WTC11 (cell line): Measurements from ENCODE around the gene GIT1. TPM values are rescaled to one million over a fixed set of nuclear protein-coding genes. Genes with fewer than 3 reads are reported as not detected.

Experiments used
- ATAC-seq: fragments of 200-7000 bp; cut with Tn5 transposase; 2 replicates; pipeline ENCODE4 v1.10.0; 2021; ENCODE audit warnings: mild to moderate bottlenecking, moderate library complexity
- CTCF ChIA-PET: fragments of 300-600 bp; sonication (Branson Sonifier 250); formaldehyde crosslinking; loops from one replicate; lab custom pipeline; 2021; ENCODE audit warnings: antibody characterized with exemption; lab: Charles Lee
- POLR2A ChIA-PET: fragments of 350-600 bp; sonication (Branson Sonifier 250); formaldehyde crosslinking; loops from one replicate; lab custom pipeline; 2021; ENCODE audit warnings: antibody characterized with exemption; lab: Charles Lee
- DNase-seq: peaks from one replicate; pipeline ENCODE4 v3.0.0; 2021; ENCODE audit warnings: low spot score
- H3K27ac Mint-ChIP-seq: 2 replicates; pipeline ENCODE4 v1.8.0; 2021; ENCODE audit warnings: mixed read lengths
- H3K27me3 Mint-ChIP-seq: 2 replicates; pipeline ENCODE4 v1.8.0; 2021; ENCODE audit warnings: low read depth, mild to moderate bottlenecking, moderate library complexity, mixed read lengths
- H3K36me3 Mint-ChIP-seq: 2 replicates; pipeline ENCODE4 v1.8.0; 2021; ENCODE audit warnings: mixed read lengths
- H3K4me1 Mint-ChIP-seq: 2 replicates; pipeline ENCODE4 v1.8.0; 2022; ENCODE audit warnings: mixed read lengths
- H3K4me3 Mint-ChIP-seq: 2 replicates; pipeline ENCODE4 v1.8.0; 2021; ENCODE audit warnings: mild to moderate bottlenecking, moderate library complexity, mixed read lengths
- H3K9me3 Mint-ChIP-seq: 2 replicates; pipeline ENCODE4 v1.8.0; 2021; ENCODE audit warnings: mixed read lengths
- ELF4 ChIP-seq: sonication (generic); formaldehyde crosslinking; IDR thresholded peaks from 2 replicates; pipeline ENCODE4 v1.8.1; 2022; ENCODE audit warnings: low read depth, mild to moderate bottlenecking, moderate library complexity, missing genetic modification reagents
- EMX1 ChIP-seq: fragments of 250-450 bp; sonication (Bioruptor Pico); IDR thresholded peaks from 2 replicates; pipeline ENCODE4 v1.8.0; 2021; ENCODE audit warnings: mild to moderate bottlenecking
- GABPB1 ChIP-seq: sonication (generic); formaldehyde crosslinking; IDR thresholded peaks from 2 replicates; pipeline ENCODE4 v1.8.1; 2023; ENCODE audit warnings: mild to moderate bottlenecking, missing genetic modification reagents
- NFATC4 ChIP-seq: fragments of 250-450 bp; sonication (Bioruptor Pico); IDR thresholded peaks from 2 replicates; pipeline ENCODE4 v1.9.0; 2021; ENCODE audit warnings: mild to moderate bottlenecking
- SMAD4 ChIP-seq: sonication (generic); formaldehyde crosslinking; IDR thresholded peaks from 2 replicates; pipeline ENCODE4 v1.8.0; 2022; ENCODE audit warnings: mild to moderate bottlenecking, missing genetic modification reagents
- ZNF121 ChIP-seq: sonication (generic); formaldehyde crosslinking; IDR thresholded peaks from 2 replicates; pipeline ENCODE4 v1.8.0; 2023; ENCODE audit warnings: missing genetic modification reagents
- total RNA-seq: library from RNA; stranded (reverse); gene quantifications from 3 replicates; pipeline ENCODE4 v1.2.3, GENCODE V29; 2021
- TF ChIP-seq, protein P1 (sequence below): sonication (generic); formaldehyde crosslinking; IDR thresholded peaks from 2 replicates; pipeline ENCODE4 v1.8.1; 2023; ENCODE audit warnings: mild to moderate bottlenecking, missing genetic modification reagents, borderline replicate concordance
- TF ChIP-seq, protein P2 (sequence below): sonication (generic); formaldehyde crosslinking; IDR thresholded peaks from 2 replicates; pipeline ENCODE4 v1.8.1; 2023; ENCODE audit warnings: mild to moderate bottlenecking, missing genetic modification reagents, moderate library complexity
- TF ChIP-seq, protein P3 (sequence below): sonication (generic); formaldehyde crosslinking; IDR thresholded peaks from 2 replicates; pipeline ENCODE4 v1.8.0; 2022; ENCODE audit warnings: mild to moderate bottlenecking, missing genetic modification reagents
- TF ChIP-seq, protein P4 (sequence below): sonication (generic); formaldehyde crosslinking; IDR thresholded peaks from 2 replicates; pipeline ENCODE4 v1.8.1; 2022; ENCODE audit warnings: mild to moderate bottlenecking, missing genetic modification reagents, moderate library complexity, borderline replicate concordance
- TF ChIP-seq, protein P5 (sequence below): sonication (generic); formaldehyde crosslinking; IDR thresholded peaks from 2 replicates; pipeline ENCODE4 v1.8.0; 2022; ENCODE audit warnings: mild to moderate bottlenecking, missing genetic modification reagents
- TF ChIP-seq, protein P6 (sequence below): sonication (generic); formaldehyde crosslinking; IDR thresholded peaks from 2 replicates; pipeline ENCODE4 v1.8.1; 2023; ENCODE audit warnings: mild to moderate bottlenecking, moderate library complexity, missing genetic modification reagents
- TF ChIP-seq, protein P7 (sequence below): fragments of 250-450 bp; sonication (Bioruptor Pico); IDR thresholded peaks from 2 replicates; pipeline ENCODE4 v1.9.0; 2021; ENCODE audit warnings: mild to moderate bottlenecking
- TF ChIP-seq, protein P8 (sequence below): fragments of 250-450 bp; sonication (Bioruptor Pico); IDR thresholded peaks from 2 replicates; pipeline ENCODE4 v1.9.0; 2021; ENCODE audit warnings: mild to moderate bottlenecking, borderline replicate concordance

Gene GIT1
- total RNA-seq, 1 experiment from 2014 or later: 66.9 TPM

DNA sequence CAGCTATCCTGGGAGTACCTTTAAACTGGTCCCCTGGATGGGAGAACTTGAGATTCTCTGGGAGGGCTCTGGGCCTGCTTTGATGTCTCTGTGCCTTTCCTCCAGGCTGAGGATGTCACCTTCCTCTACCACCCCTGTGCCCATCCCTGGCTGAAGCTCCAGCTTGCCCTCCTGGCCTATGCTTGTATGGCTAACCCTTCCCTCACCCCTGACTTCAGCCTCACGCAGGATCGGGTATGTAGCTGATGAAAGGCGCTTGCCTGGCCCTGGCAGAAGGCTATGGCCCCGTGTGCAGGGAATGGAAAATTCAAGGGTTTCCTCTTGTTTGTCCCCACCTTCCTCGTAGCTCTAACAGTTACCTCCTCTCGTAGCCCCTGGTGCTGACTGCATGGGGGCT lies 18.0 kb downstream of the GIT1 start (continued):
- TF ChIP-seq, protein P1, sequence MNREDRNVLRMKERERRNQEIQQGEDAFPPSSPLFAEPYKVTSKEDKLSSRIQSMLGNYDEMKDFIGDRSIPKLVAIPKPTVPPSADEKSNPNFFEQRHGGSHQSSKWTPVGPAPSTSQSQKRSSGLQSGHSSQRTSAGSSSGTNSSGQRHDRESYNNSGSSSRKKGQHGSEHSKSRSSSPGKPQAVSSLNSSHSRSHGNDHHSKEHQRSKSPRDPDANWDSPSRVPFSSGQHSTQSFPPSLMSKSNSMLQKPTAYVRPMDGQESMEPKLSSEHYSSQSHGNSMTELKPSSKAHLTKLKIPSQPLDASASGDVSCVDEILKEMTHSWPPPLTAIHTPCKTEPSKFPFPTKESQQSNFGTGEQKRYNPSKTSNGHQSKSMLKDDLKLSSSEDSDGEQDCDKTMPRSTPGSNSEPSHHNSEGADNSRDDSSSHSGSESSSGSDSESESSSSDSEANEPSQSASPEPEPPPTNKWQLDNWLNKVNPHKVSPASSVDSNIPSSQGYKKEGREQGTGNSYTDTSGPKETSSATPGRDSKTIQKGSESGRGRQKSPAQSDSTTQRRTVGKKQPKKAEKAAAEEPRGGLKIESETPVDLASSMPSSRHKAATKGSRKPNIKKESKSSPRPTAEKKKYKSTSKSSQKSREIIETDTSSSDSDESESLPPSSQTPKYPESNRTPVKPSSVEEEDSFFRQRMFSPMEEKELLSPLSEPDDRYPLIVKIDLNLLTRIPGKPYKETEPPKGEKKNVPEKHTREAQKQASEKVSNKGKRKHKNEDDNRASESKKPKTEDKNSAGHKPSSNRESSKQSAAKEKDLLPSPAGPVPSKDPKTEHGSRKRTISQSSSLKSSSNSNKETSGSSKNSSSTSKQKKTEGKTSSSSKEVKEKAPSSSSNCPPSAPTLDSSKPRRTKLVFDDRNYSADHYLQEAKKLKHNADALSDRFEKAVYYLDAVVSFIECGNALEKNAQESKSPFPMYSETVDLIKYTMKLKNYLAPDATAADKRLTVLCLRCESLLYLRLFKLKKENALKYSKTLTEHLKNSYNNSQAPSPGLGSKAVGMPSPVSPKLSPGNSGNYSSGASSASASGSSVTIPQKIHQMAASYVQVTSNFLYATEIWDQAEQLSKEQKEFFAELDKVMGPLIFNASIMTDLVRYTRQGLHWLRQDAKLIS (CRISPR knock-in tag): no peak
- TF ChIP-seq, protein P2, sequence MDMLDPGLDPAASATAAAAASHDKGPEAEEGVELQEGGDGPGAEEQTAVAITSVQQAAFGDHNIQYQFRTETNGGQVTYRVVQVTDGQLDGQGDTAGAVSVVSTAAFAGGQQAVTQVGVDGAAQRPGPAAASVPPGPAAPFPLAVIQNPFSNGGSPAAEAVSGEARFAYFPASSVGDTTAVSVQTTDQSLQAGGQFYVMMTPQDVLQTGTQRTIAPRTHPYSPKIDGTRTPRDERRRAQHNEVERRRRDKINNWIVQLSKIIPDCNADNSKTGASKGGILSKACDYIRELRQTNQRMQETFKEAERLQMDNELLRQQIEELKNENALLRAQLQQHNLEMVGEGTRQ (CRISPR knock-in tag): no peak
- TF ChIP-seq, protein P3, sequence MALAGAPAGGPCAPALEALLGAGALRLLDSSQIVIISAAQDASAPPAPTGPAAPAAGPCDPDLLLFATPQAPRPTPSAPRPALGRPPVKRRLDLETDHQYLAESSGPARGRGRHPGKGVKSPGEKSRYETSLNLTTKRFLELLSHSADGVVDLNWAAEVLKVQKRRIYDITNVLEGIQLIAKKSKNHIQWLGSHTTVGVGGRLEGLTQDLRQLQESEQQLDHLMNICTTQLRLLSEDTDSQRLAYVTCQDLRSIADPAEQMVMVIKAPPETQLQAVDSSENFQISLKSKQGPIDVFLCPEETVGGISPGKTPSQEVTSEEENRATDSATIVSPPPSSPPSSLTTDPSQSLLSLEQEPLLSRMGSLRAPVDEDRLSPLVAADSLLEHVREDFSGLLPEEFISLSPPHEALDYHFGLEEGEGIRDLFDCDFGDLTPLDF (CRISPR knock-in tag): no peak
- TF ChIP-seq SMAD4 (CRISPR knock-in tag) (no peak), ELF4 (CRISPR knock-in tag) (no peak), EMX1 (no peak), ZNF121 (CRISPR knock-in tag) (no peak), NFATC4 (CRISPR knock-in tag) (no peak)
- TF ChIP-seq, protein P4, sequence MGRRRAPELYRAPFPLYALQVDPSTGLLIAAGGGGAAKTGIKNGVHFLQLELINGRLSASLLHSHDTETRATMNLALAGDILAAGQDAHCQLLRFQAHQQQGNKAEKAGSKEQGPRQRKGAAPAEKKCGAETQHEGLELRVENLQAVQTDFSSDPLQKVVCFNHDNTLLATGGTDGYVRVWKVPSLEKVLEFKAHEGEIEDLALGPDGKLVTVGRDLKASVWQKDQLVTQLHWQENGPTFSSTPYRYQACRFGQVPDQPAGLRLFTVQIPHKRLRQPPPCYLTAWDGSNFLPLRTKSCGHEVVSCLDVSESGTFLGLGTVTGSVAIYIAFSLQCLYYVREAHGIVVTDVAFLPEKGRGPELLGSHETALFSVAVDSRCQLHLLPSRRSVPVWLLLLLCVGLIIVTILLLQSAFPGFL: no peak

DNA sequence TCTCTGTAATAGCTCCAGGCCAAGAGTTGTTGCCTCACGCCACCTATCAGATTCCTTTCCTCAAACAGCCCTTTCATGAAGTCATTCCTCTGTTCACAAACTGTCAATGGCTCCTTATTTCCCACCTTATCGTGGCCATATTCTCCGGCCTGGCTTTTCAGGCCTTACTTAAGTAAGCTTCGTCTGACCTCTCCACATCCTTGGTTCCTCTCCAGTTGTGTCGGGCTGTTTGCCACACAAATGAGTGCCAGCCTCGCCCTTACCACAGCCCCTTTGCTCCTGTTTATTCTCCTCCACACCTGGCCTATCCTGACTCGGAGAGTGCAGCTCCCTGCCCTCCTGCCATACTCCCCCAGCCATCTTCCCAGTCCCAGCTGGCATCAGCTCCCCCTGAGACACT lies 18.9 kb downstream of the GIT1 start:
- ChIA-PET POLR2A (no interaction called here), CTCF (interaction anchor here (0.9 to 11.4 kb wide), 8 partner anchors 9 to 453 kb away, joined by 3 to 112 read pairs (median 21); partner anchors contain the start of gene ANKRD13B)
- Mint-ChIP-seq H3K27ac (no peak overlapping the region), H3K9me3 (no peaks in the 10 kb centered on the region), H3K36me3 (peaks cover 10% of the 10 kb centered on the region; the same call in 1 of the 2 replicates), H3K4me1 (peaks cover 15% of the 10 kb centered on the region), H3K27me3 (peaks cover 27% of the 10 kb centered on the region), H3K4me3 (peak overlapping the region; percentile 38; the same call in 1 of the 2 replicates)
- TF ChIP-seq, protein P5, sequence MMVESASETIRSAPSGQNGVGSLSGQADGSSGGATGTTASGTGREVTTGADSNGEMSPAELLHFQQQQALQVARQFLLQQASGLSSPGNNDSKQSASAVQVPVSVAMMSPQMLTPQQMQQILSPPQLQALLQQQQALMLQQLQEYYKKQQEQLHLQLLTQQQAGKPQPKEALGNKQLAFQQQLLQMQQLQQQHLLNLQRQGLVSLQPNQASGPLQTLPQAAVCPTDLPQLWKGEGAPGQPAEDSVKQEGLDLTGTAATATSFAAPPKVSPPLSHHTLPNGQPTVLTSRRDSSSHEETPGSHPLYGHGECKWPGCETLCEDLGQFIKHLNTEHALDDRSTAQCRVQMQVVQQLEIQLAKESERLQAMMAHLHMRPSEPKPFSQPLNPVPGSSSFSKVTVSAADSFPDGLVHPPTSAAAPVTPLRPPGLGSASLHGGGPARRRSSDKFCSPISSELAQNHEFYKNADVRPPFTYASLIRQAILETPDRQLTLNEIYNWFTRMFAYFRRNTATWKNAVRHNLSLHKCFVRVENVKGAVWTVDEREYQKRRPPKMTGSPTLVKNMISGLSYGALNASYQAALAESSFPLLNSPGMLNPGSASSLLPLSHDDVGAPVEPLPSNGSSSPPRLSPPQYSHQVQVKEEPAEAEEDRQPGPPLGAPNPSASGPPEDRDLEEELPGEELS (CRISPR knock-in tag): no peak
- TF ChIP-seq GABPB1 (CRISPR knock-in tag): no peak
- TF ChIP-seq, protein P6, sequence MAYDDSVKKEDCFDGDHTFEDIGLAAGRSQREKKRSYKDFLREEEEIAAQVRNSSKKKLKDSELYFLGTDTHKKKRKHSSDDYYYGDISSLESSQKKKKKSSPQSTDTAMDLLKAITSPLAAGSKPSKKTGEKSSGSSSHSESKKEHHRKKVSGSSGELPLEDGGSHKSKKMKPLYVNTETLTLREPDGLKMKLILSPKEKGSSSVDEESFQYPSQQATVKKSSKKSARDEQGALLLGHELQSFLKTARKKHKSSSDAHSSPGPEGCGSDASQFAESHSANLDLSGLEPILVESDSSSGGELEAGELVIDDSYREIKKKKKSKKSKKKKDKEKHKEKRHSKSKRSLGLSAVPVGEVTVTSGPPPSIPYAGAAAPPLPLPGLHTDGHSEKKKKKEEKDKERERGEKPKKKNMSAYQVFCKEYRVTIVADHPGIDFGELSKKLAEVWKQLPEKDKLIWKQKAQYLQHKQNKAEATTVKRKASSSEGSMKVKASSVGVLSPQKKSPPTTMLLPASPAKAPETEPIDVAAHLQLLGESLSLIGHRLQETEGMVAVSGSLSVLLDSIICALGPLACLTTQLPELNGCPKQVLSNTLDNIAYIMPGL: no peak
- TF ChIP-seq, protein P7, sequence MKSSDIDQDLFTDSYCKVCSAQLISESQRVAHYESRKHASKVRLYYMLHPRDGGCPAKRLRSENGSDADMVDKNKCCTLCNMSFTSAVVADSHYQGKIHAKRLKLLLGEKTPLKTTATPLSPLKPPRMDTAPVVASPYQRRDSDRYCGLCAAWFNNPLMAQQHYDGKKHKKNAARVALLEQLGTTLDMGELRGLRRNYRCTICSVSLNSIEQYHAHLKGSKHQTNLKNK (CRISPR knock-in tag): no peak
- TF ChIP-seq, protein P8, sequence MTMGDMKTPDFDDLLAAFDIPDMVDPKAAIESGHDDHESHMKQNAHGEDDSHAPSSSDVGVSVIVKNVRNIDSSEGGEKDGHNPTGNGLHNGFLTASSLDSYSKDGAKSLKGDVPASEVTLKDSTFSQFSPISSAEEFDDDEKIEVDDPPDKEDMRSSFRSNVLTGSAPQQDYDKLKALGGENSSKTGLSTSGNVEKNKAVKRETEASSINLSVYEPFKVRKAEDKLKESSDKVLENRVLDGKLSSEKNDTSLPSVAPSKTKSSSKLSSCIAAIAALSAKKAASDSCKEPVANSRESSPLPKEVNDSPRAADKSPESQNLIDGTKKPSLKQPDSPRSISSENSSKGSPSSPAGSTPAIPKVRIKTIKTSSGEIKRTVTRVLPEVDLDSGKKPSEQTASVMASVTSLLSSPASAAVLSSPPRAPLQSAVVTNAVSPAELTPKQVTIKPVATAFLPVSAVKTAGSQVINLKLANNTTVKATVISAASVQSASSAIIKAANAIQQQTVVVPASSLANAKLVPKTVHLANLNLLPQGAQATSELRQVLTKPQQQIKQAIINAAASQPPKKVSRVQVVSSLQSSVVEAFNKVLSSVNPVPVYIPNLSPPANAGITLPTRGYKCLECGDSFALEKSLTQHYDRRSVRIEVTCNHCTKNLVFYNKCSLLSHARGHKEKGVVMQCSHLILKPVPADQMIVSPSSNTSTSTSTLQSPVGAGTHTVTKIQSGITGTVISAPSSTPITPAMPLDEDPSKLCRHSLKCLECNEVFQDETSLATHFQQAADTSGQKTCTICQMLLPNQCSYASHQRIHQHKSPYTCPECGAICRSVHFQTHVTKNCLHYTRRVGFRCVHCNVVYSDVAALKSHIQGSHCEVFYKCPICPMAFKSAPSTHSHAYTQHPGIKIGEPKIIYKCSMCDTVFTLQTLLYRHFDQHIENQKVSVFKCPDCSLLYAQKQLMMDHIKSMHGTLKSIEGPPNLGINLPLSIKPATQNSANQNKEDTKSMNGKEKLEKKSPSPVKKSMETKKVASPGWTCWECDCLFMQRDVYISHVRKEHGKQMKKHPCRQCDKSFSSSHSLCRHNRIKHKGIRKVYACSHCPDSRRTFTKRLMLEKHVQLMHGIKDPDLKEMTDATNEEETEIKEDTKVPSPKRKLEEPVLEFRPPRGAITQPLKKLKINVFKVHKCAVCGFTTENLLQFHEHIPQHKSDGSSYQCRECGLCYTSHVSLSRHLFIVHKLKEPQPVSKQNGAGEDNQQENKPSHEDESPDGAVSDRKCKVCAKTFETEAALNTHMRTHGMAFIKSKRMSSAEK (CRISPR knock-in tag): no peak
- TF ChIP-seq, protein P2 (CRISPR knock-in tag): no peak
- ATAC-seq (no peak), DNase-seq (no peak)
